Measurements from ENCODE around the gene NUDT4. TPM values are rescaled to one million over a fixed set of nuclear protein-coding genes. Genes with fewer than 3 reads are reported as not detected.

NUDT4 gene
- total and polyA plus RNA-seq, 2 of the 13 experiments (the other 11 are each of a cell fraction or from before 2014, with no cell fraction given) = 37.3 to 70.1 TPM

DNA sequence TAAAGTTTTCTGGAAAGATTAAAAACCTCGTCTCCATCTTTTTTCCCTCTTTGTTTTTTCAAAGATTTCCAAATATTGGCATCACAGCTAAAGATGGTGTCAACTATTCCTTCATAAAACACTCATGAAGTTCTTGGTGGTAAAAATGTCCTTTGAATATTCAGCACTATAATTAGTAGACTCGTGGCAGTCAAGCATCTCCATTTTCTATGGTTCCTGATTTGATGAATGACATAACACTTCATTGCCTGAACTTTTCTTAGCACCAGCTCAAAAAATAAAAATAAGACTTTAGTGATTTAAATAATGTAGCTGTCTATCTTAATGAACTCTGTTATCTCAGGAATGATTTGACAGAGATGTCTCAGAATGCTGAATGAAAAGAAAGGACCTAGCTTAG is 44.3 kb downstream of the NUDT4 start (continued):
- TF ChIP-seq ZNF431 (CRISPR knock-in tag; IDR thresholded peaks at IDR 0.05; ENCODE audit: borderline replicate concordance, low read depth) = no peak

DNA sequence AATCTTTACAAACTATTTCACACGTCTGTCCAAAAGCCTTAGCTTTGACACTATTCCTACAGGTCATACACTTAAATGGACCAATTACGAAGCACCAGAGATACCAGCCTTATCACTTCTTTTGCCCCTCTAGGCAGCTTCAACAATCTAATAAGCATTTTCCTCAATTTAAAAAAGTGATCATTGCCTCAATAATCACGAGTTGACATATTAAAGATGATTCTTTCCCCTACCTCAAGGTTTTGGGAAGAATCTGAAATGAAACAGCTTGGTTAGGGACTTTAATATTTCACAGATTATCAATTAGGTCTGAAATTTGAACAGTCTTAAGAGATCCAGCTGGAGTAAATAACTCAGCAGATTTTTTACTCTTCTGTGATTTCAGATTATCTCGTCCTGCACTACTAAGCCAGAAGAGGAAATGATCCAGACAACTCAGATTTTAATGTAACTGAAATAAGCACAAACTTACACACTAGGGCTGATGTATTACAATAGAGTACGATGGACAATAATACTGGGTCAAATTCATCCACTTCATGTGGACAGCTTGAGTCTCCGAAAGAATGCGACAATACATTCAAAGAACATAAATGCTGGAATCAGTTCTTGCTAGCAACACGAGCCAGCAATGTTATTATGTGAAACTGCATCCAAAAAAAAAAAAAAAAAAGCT is 48.1 kb downstream of the NUDT4 start:
- no peak overlapping the region for H3K4me3 ChIP-seq (replicated peaks in 1 of 3; ENCODE audit: insufficient read depth in 1 of 3, low read depth in 2 of 3, low read length in 3 of 3)
- no peak overlapping the region for H2AFZ ChIP-seq (ENCODE audit: low read length)
- intact Hi-C loops (cut with micrococcal nuclease; ENCODE audit: unreplicated experiment) (no loop called here), in situ Hi-C loops (cut with HindIII; ENCODE audit: extremely low pct_ligation_motif_present, low pct_unique_long_range_greater_than_20kb) (no loop called here)
- TF ChIP-seq MAFF (IDR thresholded peaks at IDR 0.05; ENCODE audit: low read depth, low read length) (peak; percentile 45; the same call in 1 of the 2 replicates), MAFK (conservative IDR thresholded peaks at IDR 0.05 in 1 of 2, IDR thresholded peaks at IDR 0.05 in 1 of 2; ENCODE audit: low read length in 2 of 2) (peak; percentile 54), ZFP41 (CRISPR knock-in tag; IDR thresholded peaks at IDR 0.05; ENCODE audit: borderline replicate concordance) (no peak)
- POLR2A ChIA-PET = no interaction called here
- WGBS (ENCODE audit: low lambda C conversion rate) = 93% methylated on average over 8 of the region's 8 CpGs
- no peak overlapping the region for H3K4me2 ChIP-seq (ENCODE audit: low read depth, low read length)
- CTCF ChIA-PET (ENCODE audit: low intra/inter-chr PET ratio, low total read pairs) = no interaction called here
- no peaks in the 10 kb centered on the region for H3K27me3 ChIP-seq (ENCODE audit: control insufficient read depth in 1 of 2, insufficient read depth in 2 of 2, low read length in 2 of 2)
- peaks cover 95% of the 10 kb centered on the region for H3K79me2 ChIP-seq (ENCODE audit: insufficient read depth, low read length)
- H3K4me1 ChIP-seq (ENCODE audit: insufficient read depth, low read length) = peaks cover 57% of the 10 kb centered on the region
- no peak for ATAC-seq
- peaks cover 86% of the 10 kb centered on the region for H4K20me1 ChIP-seq (ENCODE audit: insufficient read depth, low read length)
- DNase-seq (ENCODE audit: low spot score) = no peak
- H3K27ac ChIP-seq (ENCODE audit: extremely low read length, insufficient read depth, low read length) = no peak overlapping the region
- no peaks in the 10 kb centered on the region for H3K36me3 ChIP-seq (replicated peaks in 1 of 2; ENCODE audit: control insufficient read depth in 1 of 2, insufficient read depth in 2 of 2, low read length in 2 of 2)
- FAIRE-seq = no peak
- no peak overlapping the region for H3K9ac ChIP-seq (ENCODE audit: insufficient read depth, low read depth, low read length)
- H3K9me3 ChIP-seq (ENCODE audit: low read length) = no peaks in the 10 kb centered on the region
- BruUV-seq (replicated peaks) = no TSS peak

DNA sequence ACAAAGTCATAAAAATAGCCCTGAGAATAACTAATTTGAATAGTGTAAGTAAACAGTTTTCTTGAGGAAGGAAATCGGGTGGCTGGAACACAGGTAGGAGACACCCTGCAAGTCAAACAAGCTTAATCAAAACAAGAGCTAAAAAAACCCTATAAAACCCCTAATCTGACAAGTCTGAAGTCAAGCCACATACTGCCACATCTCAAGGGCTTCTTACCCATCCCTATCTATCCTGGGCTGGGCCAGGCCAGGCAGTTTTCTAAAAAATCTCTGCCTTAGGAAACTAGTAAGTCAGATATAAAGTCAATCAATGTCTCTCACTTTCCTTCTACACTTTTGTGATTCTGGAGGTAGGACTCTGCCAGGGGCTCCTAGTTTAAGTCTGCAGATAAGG is 48.7 kb downstream of the NUDT4 start:
- Histone ChIP-seq H3K36me3 (replicated peaks in 1 of 2; ENCODE audit: control insufficient read depth in 1 of 2, insufficient read depth in 2 of 2, low read length in 2 of 2) (no peaks in the 10 kb centered on the region), H4K20me1 (ENCODE audit: insufficient read depth, low read length) (peaks cover 88% of the 10 kb centered on the region), H3K79me2 (ENCODE audit: insufficient read depth, low read length) (peaks cover 96% of the 10 kb centered on the region), H3K9me3 (ENCODE audit: low read length) (no peaks in the 10 kb centered on the region), H2AFZ (ENCODE audit: low read length) (no peak overlapping the region), H3K9ac (ENCODE audit: insufficient read depth, low read depth, low read length) (no peak overlapping the region), H3K27ac (ENCODE audit: extremely low read length, insufficient read depth, low read length) (no peak overlapping the region), H3K4me2 (ENCODE audit: low read depth, low read length) (no peak overlapping the region), H3K27me3 (ENCODE audit: control insufficient read depth in 1 of 2, insufficient read depth in 2 of 2, low read length in 2 of 2) (no peaks in the 10 kb centered on the region), H3K4me3 (replicated peaks in 1 of 3; ENCODE audit: insufficient read depth in 1 of 3, low read depth in 2 of 3, low read length in 3 of 3) (no peak overlapping the region), H3K4me1 (ENCODE audit: insufficient read depth, low read length) (peaks cover 63% of the 10 kb centered on the region)
- DNase-seq (ENCODE audit: low spot score) = no peak
- no peak for FAIRE-seq
- TF ChIP-seq RBM22 (optimal IDR thresholded peaks at IDR 0.05; ENCODE audit: low read length) (peak; percentile 38), NR2F1 (CRISPR knock-in tag; IDR thresholded peaks at IDR 0.05) (no peak)
- no TSS peak for BruUV-seq (replicated peaks)
- intact Hi-C loops (cut with micrococcal nuclease; ENCODE audit: unreplicated experiment) (no loop called here), in situ Hi-C loops (cut with HindIII; ENCODE audit: extremely low pct_ligation_motif_present, low pct_unique_long_range_greater_than_20kb) (no loop called here)
- ChIA-PET POLR2A (no interaction called here), CTCF (ENCODE audit: low intra/inter-chr PET ratio, low total read pairs) (no interaction called here)
- ATAC-seq = no peak
- 88% methylated on average over 1 of the region's 1 CpG for WGBS (ENCODE audit: low lambda C conversion rate)

All from HepG2 (cell line).